GM19455 (cell line): ENCODE measurements around the gene TBCD.
"Not testable (repeated sequence)": the region's sequence is repeated elsewhere in the genome, so short reads cannot be mapped to it uniquely, and the experiment has no call there.

Experiments
- ATAC-seq: cut with Tn5 transposase; IDR thresholded peaks from one replicate; pipeline ENCODE4 v1.9.1; 2021; ENCODE audit not compliant: unreplicated experiment

TBCD gene

GRCh38 chr17:82949361-82949760 is 197.5 kb downstream of the TBCD start:
- ATAC-seq, result no peak

- no peak for ATAC-seq
These were observed 198.1 kb downstream of the TBCD start for GRCh38 chr17:82949984-82950383.

GRCh38 chr17:82950525-82951102 is 198.7 kb downstream of the TBCD start:
- ATAC-seq, result no peak

- ATAC-seq, result no peak
These were observed 200.2 kb downstream of the TBCD start for GRCh38 chr17:82952019-82952418.

GRCh38 chr17:82955106-82955505 is 203.2 kb downstream of the TBCD start:
- not testable (repeated sequence) for ATAC-seq

- ATAC-seq, result not testable (repeated sequence)
These were observed 203.8 kb downstream of the TBCD start for GRCh38 chr17:82955627-82956026.

GRCh38 chr17:82956146-82956725 is 204.4 kb downstream of the TBCD start:
- ATAC-seq, result no peak

- ATAC-seq, result no peak
These were observed 205.0 kb downstream of the TBCD start for GRCh38 chr17:82956726-82957468.

- no peak for ATAC-seq
These were observed 205.6 kb downstream of the TBCD start for GRCh38 chr17:82957469-82957795.

GRCh38 chr17:82957961-82958561 is 206.2 kb downstream of the TBCD start:
- no peak for ATAC-seq

GRCh38 chr17:82959242-82959930 is 207.5 kb downstream of the TBCD start:
- ATAC-seq, result no peak

GRCh38 chr17:82959990-82960418 is 208.1 kb downstream of the TBCD start:
- ATAC-seq, result no peak

GRCh38 chr17:82960419-82961271 is 208.8 kb downstream of the TBCD start:
- no peak for ATAC-seq

GRCh38 chr17:82961366-82962162 is 209.7 kb downstream of the TBCD start:
- no peak for ATAC-seq

GRCh38 chr17:82962163-82962720 is 210.4 kb downstream of the TBCD start:
- no peak for ATAC-seq

- no peak for ATAC-seq
These were observed 211.5 kb downstream of the TBCD start for GRCh38 chr17:82963104-82963950.

GRCh38 chr17:82964451-82964850 is 212.6 kb downstream of the TBCD start:
- not testable (repeated sequence) for ATAC-seq

GRCh38 chr17:82964851-82965341 is 213.0 kb downstream of the TBCD start:
- ATAC-seq, result no peak
